RPMI7951 (cell line): Measurements from ENCODE around the gene MTMR8. TPM values are rescaled to one million over a fixed set of nuclear protein-coding genes. Genes with fewer than 3 reads are reported as not detected.
"Not testable (repeated sequence)": the region's sequence is repeated elsewhere in the genome, so short reads cannot be mapped to it uniquely, and the experiment has no call there.

Source experiments
- DNase-seq: peaks from one replicate; pipeline ENCODE4 v3.0.0-alpha.2; 2012; ENCODE audit warnings: low read depth
- total RNA-seq: library from RNA; depleted of rRNA; stranded (reverse); fragments of >200 nt; shearing (Covaris generic); gene quantifications from 2 replicates; pipeline ENCODE4 v1.2.3, GENCODE V29; 2014; rRNA removed

The MTMR8 gene
- total RNA-seq, result 0.24 and 0.39 TPM in 2 replicates

GRCh38 chrX:64394874-64395567, at the start of gene MTMR8:
MTMR8 (minus strand) TSS chrX:64395452; CDS start chrX:64395363, 89 bp downstream.
- DNase-seq, result peak; percentile 45

GRCh38 chrX:64439551-64439950, 44.3 kb upstream of the MTMR8 start:
- no peak for DNase-seq

GRCh38 chrX:64437665-64438064, 42.4 kb upstream of the MTMR8 start:
- no peak for DNase-seq

- DNase-seq, result no peak
These were observed 42.0 kb upstream of the MTMR8 start for GRCh38 chrX:64437218-64437617.

- no peak for DNase-seq
These were observed 33.1 kb upstream of the MTMR8 start for GRCh38 chrX:64428371-64428770.

- no peak for DNase-seq
These were observed 32.5 kb upstream of the MTMR8 start for GRCh38 chrX:64427787-64428186.

- no peak for DNase-seq
These were observed 32.0 kb upstream of the MTMR8 start for GRCh38 chrX:64427281-64427680.

- not testable (repeated sequence) for DNase-seq
These were observed 14.5 kb upstream of the MTMR8 start for GRCh38 chrX:64409730-64410129.

GRCh38 chrX:64398088-64398487, 2.8 kb upstream of the MTMR8 start:
- DNase-seq, result no peak

- DNase-seq, result no peak
These were observed 297 bp upstream of the MTMR8 start for GRCh38 chrX:64395568-64395929.

- DNase-seq, result no peak
These were observed 986 bp downstream of the MTMR8 start for GRCh38 chrX:64394059-64394873.

- no peak for DNase-seq
These were observed 5.8 kb downstream of the MTMR8 start for GRCh38 chrX:64389489-64389888.

- not testable (repeated sequence) for DNase-seq
These were observed 14.5 kb downstream of the MTMR8 start for GRCh38 chrX:64380789-64381188.

GRCh38 chrX:64379924-64380323, 15.3 kb downstream of the MTMR8 start:
- DNase-seq, result no peak

- no peak for DNase-seq
These were observed 17.5 kb downstream of the MTMR8 start for GRCh38 chrX:64377753-64378152.

- no peak for DNase-seq
These were observed 43.2 kb downstream of the MTMR8 start for GRCh38 chrX:64352081-64352480.

GRCh38 chrX:64350521-64350920, 44.7 kb downstream of the MTMR8 start:
- no peak for DNase-seq

- no peak for DNase-seq
These were observed 45.2 kb downstream of the MTMR8 start for GRCh38 chrX:64350047-64350446.

- DNase-seq, result no peak
These were observed 52.4 kb downstream of the MTMR8 start for GRCh38 chrX:64342811-64343210.

GRCh38 chrX:64338296-64338695, 57.0 kb downstream of the MTMR8 start:
- no peak for DNase-seq

GRCh38 chrX:64334467-64334866, 60.8 kb downstream of the MTMR8 start:
- no peak for DNase-seq

GRCh38 chrX:64330284-64330683, 65.0 kb downstream of the MTMR8 start:
- DNase-seq, result no peak

GRCh38 chrX:64321507-64321906, 73.7 kb downstream of the MTMR8 start:
- DNase-seq, result no peak
